SK-N-SH (cell line): ENCODE data around the gene PXDN. TPM values are rescaled to one million over a fixed set of nuclear protein-coding genes. Genes with fewer than 3 reads are reported as not detected.

Source experiments
- CTCF ChIA-PET: fragments of 300-600, 350-600 bp; formaldehyde crosslinking; extraction: SDS; loops from one replicate; lab custom pipeline; 2021; lab: Yijun Ruan, JAX
- POLR2A ChIA-PET: fragments of 350-600 bp; sonication (Branson Sonifier 250); formaldehyde crosslinking; extraction: SDS; loops from one replicate; lab custom pipeline; 2020; ENCODE audit warnings: antibody characterized with exemption, inconsistent platforms; lab: Yijun Ruan, JAX
- DNase-seq: peaks from one replicate; pipeline ENCODE4 v3.0.0; 2012
- H2AFZ ChIP-seq: fragments of 200-600 bp; sonication (generic); 2 replicates; pipeline ENCODE4 v1.8.1; 2016; ENCODE audit warnings: antibody characterized with exemption, mild to moderate bottlenecking, low read depth
- H3F3A ChIP-seq: fragments of 200-600 bp; sonication (generic); replicated peaks from 2 replicates; pipeline ENCODE3; 2016; ENCODE audit warnings: antibody characterized with exemption, mild to moderate bottlenecking; ENCODE audit not compliant: insufficient read depth
- H3K27ac ChIP-seq, 2 experiments: fragments of 200-500 bp in 1 of 2; fragments of 200-600 bp in 1 of 2; sonication (Bioruptor generic) in 1 of 2; sonication (generic), shearing (Covaris generic) in 1 of 2; 2 replicates each; pipeline versions ENCODE4 v1.5.1 to v1.6.1; 2014 to 2016; ENCODE audit warnings: low read depth in 2 of 2, inconsistent platforms in 1 of 2, low read length in 1 of 2, mild to moderate bottlenecking in 1 of 2, mixed read lengths in 1 of 2
- H3K27me3 ChIP-seq: fragments of 200-600 bp; sonication (generic), shearing (Covaris generic); 2 replicates; pipeline ENCODE4 v1.6.1; 2016; ENCODE audit warnings: mixed run types; ENCODE audit not compliant: insufficient read depth
- H3K36me3 ChIP-seq, 2 experiments: fragments of 200-500 bp in 1 of 2; fragments of 200-600 bp in 1 of 2; sonication (Bioruptor generic) in 1 of 2; sonication (generic) in 1 of 2; replicated peaks in 1 of 2; 2 replicates each; pipeline versions ENCODE3 to v1.5.1; 2014 to 2016; ENCODE audit warnings: low read length in 1 of 2, mild to moderate bottlenecking in 1 of 2; ENCODE audit not compliant: insufficient read depth in 2 of 2, control insufficient read depth in 1 of 2
- H3K4me1 ChIP-seq, 2 experiments: fragments of 200-500 bp in 1 of 2; fragments of 200-600 bp in 1 of 2; sonication (Bioruptor generic) in 1 of 2; sonication (generic), shearing (Covaris generic) in 1 of 2; 2 replicates each; pipeline versions ENCODE4 v1.5.1 to v1.6.1; 2014 to 2016; ENCODE audit warnings: low read depth in 1 of 2, low read length in 1 of 2, mixed run types in 1 of 2; ENCODE audit not compliant: insufficient read depth in 2 of 2, control insufficient read depth in 1 of 2
- H3K4me2 ChIP-seq: fragments of 200-600 bp; sonication (generic), shearing (Covaris generic); 2 replicates; pipeline ENCODE4 v1.6.1; 2017; ENCODE audit warnings: mixed run types
- H3K4me3 ChIP-seq, 2 experiments: fragments of 200-500 bp in 1 of 2; fragments of 200-600 bp in 1 of 2; sonication (Bioruptor generic) in 1 of 2; sonication (generic), shearing (Covaris generic) in 1 of 2; 2 replicates each; pipeline versions ENCODE4 v1.5.1 to v1.8.1; 2014 to 2016; ENCODE audit warnings: low read depth in 2 of 2, inconsistent platforms in 1 of 2, low read length in 1 of 2, mild to moderate bottlenecking in 1 of 2, mixed read lengths in 1 of 2, moderate library complexity in 1 of 2
- H3K79me2 ChIP-seq: fragments of 200-600 bp; sonication (generic); 2 replicates; pipeline ENCODE4 v1.8.1; 2017; ENCODE audit warnings: mild to moderate bottlenecking; ENCODE audit not compliant: insufficient read depth
- H3K9ac ChIP-seq: fragments of 200-600 bp; sonication (generic); 2 replicates; pipeline ENCODE4 v1.6.1; 2017; ENCODE audit warnings: mixed run types
- H3K9me2 ChIP-seq: fragments of 200-600 bp; sonication (generic); 2 replicates; pipeline ENCODE4 v1.6.1; 2017; ENCODE audit warnings: mixed run types
- H3K9me3 ChIP-seq: fragments of 200-600 bp; sonication (generic); 2 replicates; pipeline ENCODE4 v1.6.1; 2017; ENCODE audit warnings: mixed run types, mild to moderate bottlenecking, moderate library complexity
- H4K20me1 ChIP-seq: fragments of 200-600 bp; sonication (generic); 2 replicates; pipeline ENCODE4 v1.6.1; 2017; ENCODE audit warnings: mild to moderate bottlenecking, mixed run types; ENCODE audit not compliant: insufficient read depth
- CHD2 ChIP-seq: fragments of 150-350 bp; IDR thresholded peaks from 2 replicates; pipeline ENCODE4 v1.6.1; 2018; ENCODE audit warnings: low read length; ENCODE audit not compliant: partially characterized antibody
- ELF1 ChIP-seq: IDR thresholded peaks from 2 replicates; pipeline ENCODE4 v1.4.0; 2012
- EP300 ChIP-seq, 2 experiments: IDR thresholded peaks; 2 replicates each; pipeline versions ENCODE4 v1.4.0 to v1.6.1; 2012; ENCODE audit warnings: borderline replicate concordance in 1 of 2, low read depth in 1 of 2, low read length in 1 of 2
- FOSL2 ChIP-seq: IDR thresholded peaks from 2 replicates; pipeline ENCODE4 v1.4.0; 2012; ENCODE audit warnings: low read depth, mild to moderate bottlenecking, moderate library complexity, borderline replicate concordance
- FOXJ3 ChIP-seq: sonication (generic); formaldehyde crosslinking; IDR thresholded peaks from 2 replicates; pipeline ENCODE4 v1.5.1; 2020; ENCODE audit warnings: mild to moderate bottlenecking, missing genetic modification reagents
- FOXM1 ChIP-seq: IDR thresholded peaks from 2 replicates; pipeline ENCODE4 v1.4.0; 2012; ENCODE audit warnings: low read depth, mild to moderate bottlenecking
- MEF2A ChIP-seq: IDR thresholded peaks from 2 replicates; pipeline ENCODE4 v1.4.0; 2012; ENCODE audit warnings: low read depth, borderline replicate concordance
- MXI1 ChIP-seq: IDR thresholded peaks from 2 replicates; pipeline ENCODE4 v1.6.1; 2012; ENCODE audit warnings: mild to moderate bottlenecking, low read depth, low read length, improper control_type of control experiment
- NFIC ChIP-seq: IDR thresholded peaks from 2 replicates; pipeline ENCODE4 v1.4.0; 2012; ENCODE audit warnings: borderline replicate concordance
- PBX3 ChIP-seq: IDR thresholded peaks from 2 replicates; pipeline ENCODE4; 2012
- POLR2AphosphoS5 ChIP-seq: IDR thresholded peaks from 2 replicates; pipeline ENCODE4 v1.6.1; 2012; ENCODE audit warnings: low read depth, low read length
- RAD21 ChIP-seq: IDR thresholded peaks from 2 replicates; pipeline ENCODE4 v1.6.1; 2012; ENCODE audit warnings: mild to moderate bottlenecking, low read length
- RXRA ChIP-seq: IDR thresholded peaks from 2 replicates; pipeline ENCODE4 v1.4.0; 2012; ENCODE audit warnings: low read depth, mild to moderate bottlenecking, borderline replicate concordance
- SMC3 ChIP-seq: IDR thresholded peaks from 2 replicates; pipeline ENCODE4 v1.6.1; 2012; ENCODE audit warnings: low read depth, low read length, improper control_type of control experiment
- TAF1 ChIP-seq: IDR thresholded peaks from 2 replicates; pipeline ENCODE4 v1.6.1; 2012; ENCODE audit warnings: low read depth, mild to moderate bottlenecking, low read length, moderate library complexity, borderline replicate concordance
- USF1 ChIP-seq: IDR thresholded peaks from 2 replicates; pipeline ENCODE4 v1.4.0; 2012; ENCODE audit warnings: low read depth, borderline replicate concordance
- WGBS: methylation state at CpG from one replicate; pipeline ENCODE4 v1.1.6; 2017; ENCODE audit warnings: low lambda C conversion rate; 5-methylcytosine and 5-hydroxymethylcytosine counted together
- polyA plus RNA-seq, 3 experiments: library from polyadenylated mRNA; depleted of rRNA; stranded (reverse); fragments of >200 nt; gene quantifications; 2 replicates each; pipeline ENCODE4 v1.2.3, GENCODE V29; 2012

PXDN gene
- polyA plus RNA-seq, 1 of the 3 experiments (the other 2 are of a cell fraction): 146 TPM

- H3K79me2 ChIP-seq: peaks cover 58% of the 10 kb centered on the region
- CTCF ChIA-PET: interaction anchor here (0.9 to 2.5 kb wide), 8 partner anchors 9 to 114 kb away, joined by 3 to 9 read pairs (median 4); no protein-coding TSS in a partner anchor
- no peak for DNase-seq
- H3K4me3 ChIP-seq: no peak overlapping the region
- no peaks in the 10 kb centered on the region for H3K27me3 ChIP-seq
- H4K20me1 ChIP-seq: peaks cover 74% of the 10 kb centered on the region
- H3K4me2 ChIP-seq: no peak overlapping the region
- H3K36me3 ChIP-seq: no peaks in the 10 kb centered on the region
- no peak for TF ChIP-seq PBX3
- no peak for TF ChIP-seq CHD2
- TF ChIP-seq FOXM1: no peak
- no peak for TF ChIP-seq MEF2A
- TF ChIP-seq EP300 (IDR thresholded peaks at IDR 0.05; ENCODE audit: borderline replicate concordance in 1 of 2, low read depth in 1 of 2, low read length in 1 of 2): no peak
- TF ChIP-seq NFIC: no peak
- no peak for TF ChIP-seq FOSL2
- TF ChIP-seq RXRA: no peak
- TF ChIP-seq RAD21: no peak
- no peak for TF ChIP-seq FOXJ3 (CRISPR knock-in tag)
- TF ChIP-seq, all 33 proteins: peak for 0
- Histone ChIP-seq H3K9me2 (no peaks in the 10 kb centered on the region), H3K9me3 (no peaks in the 10 kb centered on the region), H3F3A (peaks cover 3% of the 10 kb centered on the region), H3K27ac (peak overlapping the region in 1 of 2 experiments; percentile 51; a peak in 2 of 4 replicates), H3K9ac (no peak overlapping the region), H3K4me1 (peaks cover 14 to 65% of the 10 kb centered on the region in 2 experiments; a peak in 3 of 4 replicates), H2AFZ (no peak overlapping the region)
- POLR2A ChIA-PET: interaction anchor here (0.8 to 1.4 kb wide), 3 partner anchors 26 to 29 kb away, joined by 3 read pairs; no protein-coding TSS in a partner anchor
- WGBS: 86% methylated on average over 10 of the region's 21 CpGs
Observed at GRCh38 chr2:1705557-1706076, 38.7 kb downstream of the PXDN start.

GRCh38 chr2:1704631-1705556, 39.4 kb downstream of the PXDN start:
- DNase-seq: peak; percentile 74
- CTCF ChIA-PET: interaction anchor here (0.8 to 2.5 kb wide), 9 partner anchors 8 to 114 kb away, joined by 3 to 9 read pairs (median 4); no protein-coding TSS in a partner anchor
- H3K9me3 ChIP-seq: no peaks in the 10 kb centered on the region
- no peak overlapping the region for H3K4me2 ChIP-seq
- WGBS: 74% methylated on average over 12 of the region's 18 CpGs
- H3K79me2 ChIP-seq: peaks cover 61% of the 10 kb centered on the region
- POLR2A ChIA-PET: interaction anchor here (1.0 to 1.4 kb wide), 2 partner anchors 27 to 30 kb away, joined by 3 read pairs; no protein-coding TSS in a partner anchor
- H3F3A ChIP-seq: peaks cover 3% of the 10 kb centered on the region
- no peak overlapping the region for H3K4me3 ChIP-seq
- peak overlapping the region; percentile 1 to 51; a peak in 2 of 4 replicates for H3K27ac ChIP-seq
- no peak overlapping the region for H2AFZ ChIP-seq
- H3K9ac ChIP-seq: no peak overlapping the region
- H4K20me1 ChIP-seq: peaks cover 70% of the 10 kb centered on the region
- TF ChIP-seq POLR2AphosphoS5: no peak
- TF ChIP-seq ELF1: no peak
- TF ChIP-seq USF1: 0 out of 2 replicates have a peak, but pooled peaks have one; percentile 29
- no peak for TF ChIP-seq EP300 (IDR thresholded peaks at IDR 0.05; ENCODE audit: borderline replicate concordance in 1 of 2, low read depth in 1 of 2, low read length in 1 of 2)
- TF ChIP-seq SMC3: no peak
- no peak for TF ChIP-seq TAF1
- no peak for TF ChIP-seq MXI1
- H3K36me3 ChIP-seq: no peaks in the 10 kb centered on the region
- no peaks in the 10 kb centered on the region for H3K9me2 ChIP-seq
- H3K4me1 ChIP-seq: peaks cover 14 to 65% of the 10 kb centered on the region in 2 experiments; a peak in 3 of 4 replicates
- H3K27me3 ChIP-seq: no peaks in the 10 kb centered on the region
